Endometrium (tissue), 2 donors: ENCODE results near the gene APIP.

Experiments
- FAIRE-seq: peaks from 2 replicates; lab custom pipeline; 2012; peaks lifted over from hg19 to GRCh38; lab: Jason Lieb, UNC
- donor health status: control.
- donor health status: control.

The APIP gene

GRCh38 chr11:34840736-34841386 lies 75.3 kb downstream of the APIP start:
- no peak for FAIRE-seq

DNA sequence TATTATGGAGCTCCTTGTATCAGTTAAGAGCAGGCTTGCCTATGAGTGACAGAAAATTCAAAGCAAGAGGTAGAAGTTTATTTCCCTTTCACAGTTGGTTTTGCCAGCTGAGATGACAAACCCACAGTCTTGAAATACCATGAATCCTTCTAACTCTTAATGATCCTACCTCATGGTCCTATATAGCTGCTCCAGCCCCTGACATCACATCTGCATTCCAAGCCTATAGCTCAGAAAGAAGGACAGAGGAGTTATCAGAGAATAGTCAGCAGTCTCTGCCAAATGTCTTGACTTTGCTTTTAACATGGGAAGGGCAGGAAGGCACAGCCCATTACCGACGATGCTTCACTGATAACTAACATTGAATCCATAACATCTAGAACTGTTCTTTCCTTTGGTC lies 76.2 kb downstream of the APIP start:
- FAIRE-seq, result no peak

- no peak for FAIRE-seq
These were observed 79.0 kb downstream of the APIP start for GRCh38 chr11:34836958-34837856.

- FAIRE-seq, result no peak
These were observed 82.6 kb downstream of the APIP start for GRCh38 chr11:34833602-34834001.
